H1 (cell line): ENCODE results near the gene SEH1L. TPM values are rescaled to one million over a fixed set of nuclear protein-coding genes. Genes with fewer than 3 reads are reported as not detected.
A peak's percentile ranks its signal among the peaks of the same experiment; 100 is the strongest.

Source experiments
- CTCF ChIA-PET: fragments of 300-600 bp; sonication (Branson Sonifier 250); formaldehyde crosslinking; loops from one replicate; lab custom pipeline; 2021; ENCODE audit not compliant: partially characterized antibody; lab: Charles Lee
- POLR2A ChIA-PET: fragments of 300-600 bp; sonication (Branson Sonifier 250); formaldehyde crosslinking; loops from one replicate; lab custom pipeline; 2021; ENCODE audit warnings: inconsistent platforms; ENCODE audit not compliant: partially characterized antibody; lab: Charles Lee
- DNase-seq, 2 experiments: peaks; one replicate each; pipeline versions ENCODE4 v3.0.0 to v3.0.0-alpha.2; 2010 to 2022; ENCODE audit warnings: low spot score in 2 of 2, low read depth in 1 of 2, mixed read lengths in 1 of 2
- FAIRE-seq: peaks from 2 replicates; lab custom pipeline; 2011; peaks lifted over from hg19 to GRCh38; lab: Jason Lieb, UNC
- H2AFZ ChIP-seq: 2 replicates; pipeline ENCODE4 v1.8.1; 2012; ENCODE audit warnings: low read length, inconsistent platforms
- H2AK5ac ChIP-seq: 2 replicates; pipeline ENCODE4 v1.6.1; 2013; ENCODE audit warnings: low read depth, low read length
- H2BK120ac ChIP-seq: replicated peaks from 2 replicates; pipeline ENCODE3; 2013; ENCODE audit warnings: low read depth, low read length, inconsistent platforms
- H2BK12ac ChIP-seq: 2 replicates; pipeline ENCODE4 v1.6.1; 2013; ENCODE audit warnings: low read depth, low read length
- H2BK15ac ChIP-seq: 2 replicates; pipeline ENCODE4 v1.6.1; 2013; ENCODE audit warnings: low read length
- H2BK20ac ChIP-seq: 2 replicates; pipeline ENCODE4 v1.6.1; 2013; ENCODE audit warnings: low read length
- H2BK5ac ChIP-seq: 2 replicates; pipeline ENCODE4 v1.6.1; 2013; ENCODE audit warnings: low read depth, low read length
- H3K14ac ChIP-seq: 2 replicates; pipeline ENCODE4 v1.6.1; 2013; ENCODE audit warnings: inconsistent platforms; ENCODE audit not compliant: insufficient read length
- H3K18ac ChIP-seq: 2 replicates; pipeline ENCODE4 v1.6.1; 2013; ENCODE audit warnings: low read length; ENCODE audit errors: extremely low read depth
- H3K23ac ChIP-seq: 2 replicates; pipeline ENCODE4 v1.6.1; 2013; ENCODE audit warnings: inconsistent platforms; ENCODE audit not compliant: insufficient read length
- H3K23me2 ChIP-seq: 2 replicates; pipeline ENCODE4 v1.6.1; 2013; ENCODE audit warnings: low read depth, low read length
- H3K27ac ChIP-seq: 2 replicates; pipeline ENCODE4 v1.6.1; 2011; ENCODE audit warnings: low read depth, low read length, inconsistent platforms
- H3K27me3 ChIP-seq, 4 experiments: replicated peaks in 1 of 4; 1 replicate in 1 of 4; 2 replicates in 3 of 4; pipeline versions ENCODE4 v1.6.1 to v1.8.1; 2011 to 2013; ENCODE audit warnings: low read length in 3 of 4, mild to moderate bottlenecking in 3 of 4, inconsistent platforms in 2 of 4, mixed read lengths in 2 of 4, moderate library complexity in 1 of 4; ENCODE audit not compliant: control insufficient read depth in 3 of 4, insufficient read depth in 3 of 4; ENCODE audit errors: extremely low read depth in 1 of 4
- H3K36me3 ChIP-seq, 4 experiments: 2 replicates each; pipeline versions ENCODE4 v1.6.1 to v1.8.1; 2011 to 2013; ENCODE audit warnings: mild to moderate bottlenecking in 4 of 4, low read length in 3 of 4, moderate library complexity in 2 of 4, control low read depth in 1 of 4, inconsistent platforms in 1 of 4; ENCODE audit not compliant: insufficient read depth in 4 of 4, control insufficient read depth in 2 of 4
- H3K4ac ChIP-seq: replicated peaks from 2 replicates; pipeline ENCODE3; 2013; ENCODE audit warnings: low read length, low read depth, mixed read lengths, inconsistent platforms; ENCODE audit not compliant: insufficient read length
- H3K4me1 ChIP-seq, 4 experiments: replicated peaks in 1 of 4; 1 replicate in 1 of 4; 2 replicates in 3 of 4; pipeline versions ENCODE4 v1.6.1 to v1.8.1; 2011 to 2013; ENCODE audit warnings: low read length in 3 of 4, inconsistent platforms in 2 of 4, mixed read lengths in 1 of 4; ENCODE audit not compliant: insufficient read depth in 4 of 4, control insufficient read depth in 3 of 4
- H3K4me2 ChIP-seq, 2 experiments: 2 replicates each; pipeline versions ENCODE4 v1.6.1 to v1.8.1; 2011 to 2013; ENCODE audit warnings: low read depth in 2 of 2, low read length in 2 of 2, control low read depth in 1 of 2, inconsistent platforms in 1 of 2, mild to moderate bottlenecking in 1 of 2; ENCODE audit not compliant: insufficient read depth in 1 of 2
- H3K4me3 ChIP-seq, 4 experiments: fragments of 200-600, 300-600 bp in 1 of 4; sonication (generic), shearing (Covaris generic), sonication (Bioruptor Twin) in 1 of 4; 2 replicates each; pipeline versions ENCODE4 v1.5.1 to v1.8.1; 2011 to 2016; ENCODE audit warnings: low read length in 4 of 4, low read depth in 3 of 4, control low read depth in 2 of 4, inconsistent platforms in 2 of 4, mild to moderate bottlenecking in 2 of 4, mixed read lengths in 1 of 4, moderate library complexity in 1 of 4; ENCODE audit not compliant: insufficient read depth in 2 of 4; ENCODE audit errors: extremely low read depth in 1 of 4
- H3K56ac ChIP-seq: replicated peaks from 2 replicates; pipeline ENCODE3; 2013; ENCODE audit warnings: low read depth, mild to moderate bottlenecking, mixed read lengths, low read length, inconsistent platforms; ENCODE audit not compliant: insufficient read length
- H3K79me1 ChIP-seq: 2 replicates; pipeline ENCODE4 v1.6.1; 2013; ENCODE audit warnings: low read depth, low read length, control low read depth
- H3K79me2 ChIP-seq, 2 experiments: 2 replicates each; pipeline versions ENCODE4 v1.6.1 to v1.8.1; 2012 to 2013; ENCODE audit warnings: low read length in 2 of 2, mild to moderate bottlenecking in 2 of 2, inconsistent platforms in 1 of 2; ENCODE audit not compliant: insufficient read depth in 2 of 2, control insufficient read depth in 1 of 2
- H3K9ac ChIP-seq, 4 experiments: replicated peaks in 1 of 4; 1 replicate in 1 of 4; 2 replicates in 3 of 4; pipeline versions ENCODE4 v1.6.1 to v1.8.1; 2011 to 2013; ENCODE audit warnings: low read depth in 3 of 4, low read length in 3 of 4, control low read depth in 2 of 4, mild to moderate bottlenecking in 2 of 4, moderate library complexity in 2 of 4, inconsistent platforms in 1 of 4; ENCODE audit errors: extremely low read depth in 1 of 4
- H3K9me3 ChIP-seq, 2 experiments: 2 replicates each; pipeline versions ENCODE4 v1.6.1 to v1.8.1; 2012 to 2013; ENCODE audit warnings: mild to moderate bottlenecking in 2 of 2, moderate library complexity in 2 of 2, control low read depth in 1 of 2, inconsistent platforms in 1 of 2, low read depth in 1 of 2, low read length in 1 of 2, mixed read lengths in 1 of 2; ENCODE audit not compliant: insufficient read depth in 2 of 2
- H4K20me1 ChIP-seq, 2 experiments: replicated peaks in 1 of 2; 2 replicates each; pipeline versions ENCODE3 to v1.8.1; 2011 to 2013; ENCODE audit warnings: inconsistent platforms in 2 of 2, low read length in 2 of 2, mild to moderate bottlenecking in 1 of 2; ENCODE audit not compliant: insufficient read depth in 2 of 2, control insufficient read depth in 1 of 2
- H4K5ac ChIP-seq: 2 replicates; pipeline ENCODE4 v1.6.1; 2013; ENCODE audit warnings: low read length, low read depth, mixed read lengths, inconsistent platforms; ENCODE audit not compliant: insufficient read length
- H4K8ac ChIP-seq: 2 replicates; pipeline ENCODE4 v1.8.0; 2013; ENCODE audit warnings: mild to moderate bottlenecking, moderate library complexity, low read length, inconsistent platforms; ENCODE audit not compliant: insufficient read depth; ENCODE audit errors: extremely low read depth
- H4K91ac ChIP-seq: replicated peaks from 2 replicates; pipeline ENCODE3; 2013; ENCODE audit warnings: low read length, mixed read lengths, inconsistent platforms; ENCODE audit not compliant: insufficient read length
- ASH2L ChIP-seq: fragments of 200-600, 300-600 bp; sonication (generic); IDR thresholded peaks from one replicate; pipeline ENCODE4 v1.7.1; 2017; ENCODE audit warnings: low read length
- KDM4A ChIP-seq: IDR thresholded peaks from one replicate; pipeline ENCODE4 v1.7.1; 2012; ENCODE audit warnings: low read depth, mild to moderate bottlenecking, moderate library complexity, low read length, inconsistent platforms; ENCODE audit not compliant: severe bottlenecking
- PHF8 ChIP-seq: fragments of 200-600 bp; sonication (generic); conservative IDR thresholded peaks from 2 replicates; pipeline ENCODE4 v1.7.1; 2012; ENCODE audit warnings: low read depth, mild to moderate bottlenecking, inconsistent platforms, low read length, moderate library complexity
- SIN3A ChIP-seq, 2 experiments: IDR thresholded peaks in 1 of 2; conservative IDR thresholded peaks in 1 of 2; 2 replicates each; pipeline ENCODE4 v1.6.1; 2011 to 2012; ENCODE audit warnings: low read length in 2 of 2, improper control_type of control experiment in 1 of 2, low read depth in 1 of 2, mild to moderate bottlenecking in 1 of 2
- SIRT6 ChIP-seq: IDR thresholded peaks from one replicate; pipeline ENCODE4 v1.7.1; 2012; ENCODE audit warnings: low read length, inconsistent platforms
- SP1 ChIP-seq: IDR thresholded peaks from 2 replicates; pipeline ENCODE4 v1.6.1; 2011; ENCODE audit warnings: low read depth, low read length
- TAF1 ChIP-seq: IDR thresholded peaks from 2 replicates; pipeline ENCODE4 v1.6.1; 2011; ENCODE audit warnings: mild to moderate bottlenecking, low read depth, low read length
- TBP ChIP-seq: IDR thresholded peaks from 2 replicates; pipeline ENCODE4 v1.6.1; 2011; ENCODE audit warnings: low read depth, low read length, improper control_type of control experiment
- WGBS, 2 experiments: shearing (Covaris generic) in 1 of 2; methylation state at CpG; one replicate each; pipeline versions ENCODE4 v1.1.6 to v1.1.7; 2013 to 2015; ENCODE audit warnings: low lambda C conversion rate in 2 of 2, mixed read lengths in 2 of 2, inconsistent platforms in 1 of 2, low coverage in 1 of 2, missing lambda C conversion rate in 1 of 2; ENCODE audit not compliant: insufficient replicate concordance in 2 of 2, insufficient coverage in 1 of 2, insufficient read length in 1 of 2; ENCODE audit errors: extremely low coverage in 1 of 2, missing lambda C conversion rate in 1 of 2; 5-methylcytosine and 5-hydroxymethylcytosine counted together
- polyA plus RNA-seq, 7 experiments: library from polyadenylated mRNA; depleted of rRNA in 3 of 7; stranded (reverse) in 5 of 7; unstranded in 2 of 7; fragments of >200 nt in 5 of 7; fragments of 200-250 nt in 2 of 7; gene quantifications; 1 replicate in 5 of 7; 2 replicates in 1 of 7; 4 replicates in 1 of 7; pipeline versions ENCODE4 v1.2.1 to v1.2.3, GENCODE V29; 2011 to 2013; ENCODE audit warnings: missing spikeins in 2 of 7, mixed read lengths in 2 of 7
- total RNA-seq: library from RNA; stranded (reverse); fragmentation: NEBNext Ultra II Directional; extraction: Animal tissue kit (Norgen Biotek cat#: 25700); gene quantifications from 2 replicates; pipeline ENCODE4 v1.2.1, GENCODE V29; 2021
- TF ChIP-seq, protein P1 (sequence below): IDR thresholded peaks from 2 replicates; pipeline ENCODE4 v1.6.1; 2011; ENCODE audit warnings: low read length, improper control_type of control experiment

Gene SEH1L
- total and polyA plus RNA-seq, 2 of the 8 experiments (the other 6 are each of a cell fraction or from before 2014, with no cell fraction given): 41.7 to 96.7 TPM

DNA sequence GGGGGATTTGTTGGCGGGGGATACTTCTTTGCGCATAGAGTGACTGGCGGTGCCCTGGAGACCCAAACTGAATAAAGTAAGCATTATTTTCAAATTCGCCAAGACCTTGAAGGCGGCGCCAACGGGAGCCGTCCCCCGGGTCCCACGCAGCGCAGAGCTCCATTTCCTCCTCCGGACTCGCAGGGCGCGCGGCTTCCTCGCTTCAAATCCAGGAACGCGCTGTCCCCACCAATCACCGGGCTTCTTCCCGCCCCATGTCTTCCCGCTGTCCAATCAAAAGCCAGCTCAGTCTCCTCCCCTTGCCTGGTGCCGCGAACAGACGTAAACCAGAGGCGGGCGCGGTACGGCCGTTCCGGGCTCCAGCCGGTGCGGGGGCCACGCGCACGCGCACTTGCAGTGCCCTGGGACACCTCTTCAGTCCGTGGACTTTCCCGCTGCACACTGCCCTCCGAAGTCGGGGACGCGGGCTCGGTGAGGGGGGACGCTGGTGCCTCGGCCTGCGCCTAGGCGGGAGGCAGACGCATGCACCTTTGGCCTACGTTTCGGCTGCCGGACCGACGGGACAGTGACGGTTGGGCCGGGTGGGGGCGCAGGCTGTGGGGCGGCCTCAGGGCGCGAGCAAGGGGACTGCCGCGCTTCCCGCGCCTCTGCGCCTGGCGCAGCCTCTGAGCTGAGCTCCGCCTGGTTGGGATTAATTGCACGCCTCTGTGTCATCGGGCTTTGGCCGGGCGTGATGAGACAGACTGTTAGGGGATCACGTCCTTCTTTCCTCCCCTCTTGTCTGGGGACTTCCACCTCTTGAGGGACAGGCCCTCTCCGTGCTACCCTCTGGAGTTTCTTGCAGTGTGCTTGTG, 43.4 kb downstream of the SEH1L start, which contains the start of gene CEP192:
TSS of gene CEP192 (plus strand) at position 396 of the 854 bp plus-strand sequence. CDS start 8,063 bp downstream, outside the sequence.
- CTCF ChIA-PET: interaction anchor here (1.7 kb wide), 1 partner anchor 10 kb away, joined by 4 read pairs; no protein-coding TSS in a partner anchor
- TF ChIP-seq PHF8 (peak; percentile 92), ASH2L (peak; percentile 87), SP1 (peak; percentile 87), TAF1 (peak; percentile 82), SIRT6 (no peak), SIN3A (conservative IDR thresholded peaks at IDR 0.05 in 1 of 2, IDR thresholded peaks at IDR 0.05 in 1 of 2; ENCODE audit: low read depth in 1 of 2, low read length in 2 of 2) (peak; percentile 52 to 77; a peak in 1 of 4 replicates), KDM4A (peak; percentile 58), TBP (peak; percentile 53)
- TF ChIP-seq, protein P1, sequence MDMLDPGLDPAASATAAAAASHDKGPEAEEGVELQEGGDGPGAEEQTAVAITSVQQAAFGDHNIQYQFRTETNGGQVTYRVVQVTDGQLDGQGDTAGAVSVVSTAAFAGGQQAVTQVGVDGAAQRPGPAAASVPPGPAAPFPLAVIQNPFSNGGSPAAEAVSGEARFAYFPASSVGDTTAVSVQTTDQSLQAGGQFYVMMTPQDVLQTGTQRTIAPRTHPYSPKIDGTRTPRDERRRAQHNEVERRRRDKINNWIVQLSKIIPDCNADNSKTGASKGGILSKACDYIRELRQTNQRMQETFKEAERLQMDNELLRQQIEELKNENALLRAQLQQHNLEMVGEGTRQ: peak; percentile 55; the same call in 1 of the 2 replicates

More for the DNA sequence above, 43.4 kb downstream of the SEH1L start, which contains the start of gene CEP192:
- Histone ChIP-seq H2BK12ac (peak within 1 kb of the TSS; percentile 89), H3K9me3 (no peaks in the 10 kb centered on the region), H2BK15ac (peak within 1 kb of the TSS; percentile 85), H2AK5ac (peak within 1 kb of the TSS; percentile 98), H3K23ac (no peak within 1 kb of the TSS), H3K18ac (peak within 1 kb of the TSS; percentile 99), H3K4me3 (peak within 1 kb of the TSS; percentile 85 to 97 (median 88)), H3K4me2 (peak within 1 kb of the TSS; percentile 77 to 85), H2BK5ac (peak within 1 kb of the TSS; percentile 99), H3K27me3 (no peaks in the 10 kb centered on the region), H4K20me1 (peaks cover under 1 to 2% of the 10 kb centered on the region in 2 experiments), H2AFZ (peak within 1 kb of the TSS; percentile 90), H3K4me1 (peaks cover 2 to 12% (median 3%) of the 10 kb centered on the region in 4 experiments; a peak in 4 of 7 replicates), H3K79me1 (peaks cover 14% of the 10 kb centered on the region), H3K9ac (peak within 1 kb of the TSS; percentile 64 to 79 (median 71)), H3K4ac (peak within 1 kb of the TSS; percentile 40), H3K36me3 (0 out of 8 replicates have a peak, but pooled peaks cover 0 to 3% (median 1%) of the 10 kb centered on the region in 4 experiments), H3K14ac (no peak within 1 kb of the TSS), H3K27ac (peak within 1 kb of the TSS; percentile 87; the same call in 1 of the 2 replicates), H2BK20ac (no peak within 1 kb of the TSS), H3K56ac (peak within 1 kb of the TSS; percentile 89), H3K23me2 (peaks cover 17% of the 10 kb centered on the region), H4K8ac (peak within 1 kb of the TSS; percentile 79; the same call in 1 of the 2 replicates), H4K91ac (peak within 1 kb of the TSS; percentile 93), H3K79me2 (peaks cover 29 to 44% of the 10 kb centered on the region in 2 experiments), H2BK120ac (no peak within 1 kb of the TSS), H4K5ac (peak within 1 kb of the TSS; percentile 88)
- POLR2A ChIA-PET: interaction anchor here (0.6 to 1.6 kb wide), 15 partner anchors 10 to 892 kb away, joined by 3 to 7 read pairs (median 3); partner anchors contain the start of genes CEP76 and SEH1L
- WGBS, 2 experiments: 1% methylated on average over 55 of the region's 73 CpGs; no CpG with 5 or more reads in 1 of the 2 experiments
- DNase-seq: peak; percentile 88 to 95
- peak; percentile 24 for FAIRE-seq
